Measurements from ENCODE around the gene E2F4. TPM values are rescaled to one million over a fixed set of nuclear protein-coding genes. Genes with fewer than 3 reads are reported as not detected.

E2F4 gene
- total and polyA plus RNA-seq, 2 of the 13 experiments (the other 11 are each of a cell fraction or from before 2014, with no cell fraction given) = 84.8 to 91.2 TPM

GRCh38 chr16:67199011-67199807 lies 7.3 kb downstream of the E2F4 start, which contains the start of gene ELMO3 (continued):
- TF ChIP-seq CSRNP2 (CRISPR knock-in tag; conservative IDR thresholded peaks at IDR 0.05; ENCODE audit: low read depth) (no peak), ZNF768 (CRISPR knock-in tag; IDR thresholded peaks at IDR 0.05) (peak; percentile 12; the same call in 1 of the 2 replicates), ZNF550 (CRISPR knock-in tag; IDR thresholded peaks at IDR 0.05; ENCODE audit: borderline replicate concordance) (no peak), ZNF607 (CRISPR knock-in tag; IDR thresholded peaks at IDR 0.05; ENCODE audit: borderline replicate concordance) (no peak), AGO2 (optimal IDR thresholded peaks at IDR 0.05; ENCODE audit: low read depth, low read length) (peak; percentile 97), ZMYM2 (CRISPR knock-in tag; IDR thresholded peaks at IDR 0.05) (no peak), RERE (CRISPR knock-in tag; IDR thresholded peaks at IDR 0.05; ENCODE audit: low read depth) (no peak), HOXA3 (CRISPR knock-in tag; IDR thresholded peaks at IDR 0.05) (peak; percentile 17; the same call in 1 of the 2 replicates), ZZZ3 (CRISPR knock-in tag; IDR thresholded peaks at IDR 0.05; ENCODE audit: borderline replicate concordance) (no peak), RORA (CRISPR knock-in tag; IDR thresholded peaks at IDR 0.05) (no peak)
